ENCODE data around the gene PARD6B.
A peak's percentile ranks its signal among the peaks of the same experiment; 100 is the strongest.

The PARD6B gene

DNA sequence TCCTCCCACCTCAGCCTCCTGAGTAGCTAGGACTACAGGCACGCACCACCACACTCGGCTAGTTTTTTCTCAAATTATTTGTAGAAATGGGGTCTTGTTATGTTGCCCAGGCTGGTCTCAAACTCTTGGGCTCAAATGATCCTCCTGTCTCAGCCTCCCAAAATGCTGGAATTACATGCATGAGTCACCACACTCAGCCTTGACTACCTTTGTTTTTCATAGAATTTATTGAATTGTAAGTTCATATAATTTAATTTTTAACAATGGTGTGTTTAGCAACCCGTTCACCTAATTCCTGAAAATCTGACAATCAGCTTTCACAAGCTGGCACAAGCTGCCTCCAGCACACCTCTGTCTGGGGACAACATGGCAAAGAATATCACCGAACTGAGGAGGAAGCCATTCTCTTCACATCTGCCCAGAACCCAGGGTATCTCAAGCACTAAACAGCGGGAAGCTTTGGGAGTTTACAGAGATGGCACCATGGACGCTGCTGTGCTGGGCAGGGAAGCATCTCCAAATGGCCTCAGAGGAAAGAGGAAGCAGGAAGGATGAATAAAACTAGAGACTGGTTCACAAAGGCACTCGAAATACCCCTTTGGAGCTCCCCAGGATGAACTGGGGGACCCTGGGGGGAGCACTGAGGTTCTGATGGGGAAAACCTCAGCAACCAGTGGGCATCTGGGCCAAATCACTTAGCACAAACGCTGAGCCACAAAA lies 43.0 kb upstream of the PARD6B start:
- Mint-ChIP-seq H3K27ac (no peak overlapping the region), H3K4me1 (peaks cover 35% of the 10 kb centered on the region), H3K9me3 (no peaks in the 10 kb centered on the region), H3K4me3 (no peak overlapping the region), H3K27me3 (ENCODE audit: low read depth, poor library complexity) (peaks cover 38% of the 10 kb centered on the region), H3K36me3 (ENCODE audit: low read depth) (no peaks in the 10 kb centered on the region)
- DNase-seq: no peak
- TF ChIP-seq CTCF (IDR thresholded peaks at IDR 0.05): no peak

DNA sequence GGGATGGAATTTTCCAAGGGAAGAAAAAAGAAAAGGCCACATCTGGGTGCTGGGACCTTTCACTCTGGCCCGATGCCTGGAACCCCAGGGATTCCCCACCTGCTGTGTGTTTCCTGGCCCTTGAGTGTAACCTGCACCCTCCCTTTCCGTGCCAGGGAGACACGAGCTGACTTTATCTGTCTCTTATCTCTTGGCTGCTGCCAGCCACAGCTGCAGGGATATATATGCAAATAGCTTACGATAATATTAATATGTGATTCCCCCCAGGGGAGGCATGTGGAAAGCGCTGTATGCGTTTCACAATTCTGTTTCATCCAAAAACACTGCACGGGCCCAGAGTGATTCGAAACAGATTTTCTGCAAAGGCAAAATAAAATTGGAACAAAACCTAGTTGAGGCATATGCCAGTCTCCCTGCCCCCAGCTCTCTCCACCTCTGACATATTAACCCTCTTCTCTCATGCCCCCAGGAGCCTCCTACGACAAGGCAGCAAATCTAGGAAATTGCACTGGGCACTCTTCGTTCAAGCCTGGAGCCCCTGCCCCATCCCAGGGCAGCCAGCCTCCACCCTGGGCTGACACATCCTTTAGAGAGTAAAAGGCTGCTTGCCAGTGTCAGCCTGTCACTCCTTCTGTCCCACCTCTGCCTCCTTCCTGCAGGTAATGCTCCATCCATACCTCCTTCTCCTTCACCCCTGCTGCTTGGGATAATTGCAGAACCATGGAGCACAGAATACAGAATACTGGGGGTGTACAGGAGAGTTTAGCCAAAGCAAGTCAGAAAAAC lies 41.3 kb upstream of the PARD6B start:
- peak overlapping the region; percentile 76 for H3K4me3 Mint-ChIP-seq
- peaks cover 38% of the 10 kb centered on the region for H3K27me3 Mint-ChIP-seq (ENCODE audit: low read depth, poor library complexity)
- no peaks in the 10 kb centered on the region for H3K36me3 Mint-ChIP-seq (ENCODE audit: low read depth)
- DNase-seq: no peak
- peaks cover 44% of the 10 kb centered on the region for H3K4me1 Mint-ChIP-seq
- no peaks in the 10 kb centered on the region for H3K9me3 Mint-ChIP-seq
- TF ChIP-seq CTCF (IDR thresholded peaks at IDR 0.05): no peak
- H3K27ac Mint-ChIP-seq: no peak overlapping the region

GRCh38 chr20:50690650-50691572 lies 40.5 kb upstream of the PARD6B start, which contains the start of gene RIPOR3:
TSS of gene RIPOR3 (minus strand) at chr20:50691542. CDS start at chr20:50691128, 414 bp downstream.
- Mint-ChIP-seq H3K27ac (no peak within 1 kb of the TSS), H3K27me3 (ENCODE audit: low read depth, poor library complexity) (peaks cover 38% of the 10 kb centered on the region), H3K4me3 (peak within 1 kb of the TSS; percentile 76), H3K36me3 (ENCODE audit: low read depth) (no peaks in the 10 kb centered on the region), H3K4me1 (peaks cover 52% of the 10 kb centered on the region), H3K9me3 (no peaks in the 10 kb centered on the region)
- DNase-seq: peak; percentile 35
- TF ChIP-seq CTCF (IDR thresholded peaks at IDR 0.05): no peak

GRCh38 chr20:50691573-50692551 lies 39.5 kb upstream of the PARD6B start:
- peaks cover 38% of the 10 kb centered on the region for H3K27me3 Mint-ChIP-seq (ENCODE audit: low read depth, poor library complexity)
- no peak overlapping the region for H3K27ac Mint-ChIP-seq
- no peaks in the 10 kb centered on the region for H3K36me3 Mint-ChIP-seq (ENCODE audit: low read depth)
- H3K9me3 Mint-ChIP-seq: no peaks in the 10 kb centered on the region
- peak; percentile 33 for DNase-seq
- TF ChIP-seq CTCF (IDR thresholded peaks at IDR 0.05): no peak
- H3K4me1 Mint-ChIP-seq: peaks cover 50% of the 10 kb centered on the region
- H3K4me3 Mint-ChIP-seq: peak overlapping the region; percentile 73

GRCh38 chr20:50692552-50692933 lies 38.8 kb upstream of the PARD6B start:
- peak overlapping the region; percentile 73 for H3K4me3 Mint-ChIP-seq
- peaks cover 36% of the 10 kb centered on the region for H3K27me3 Mint-ChIP-seq (ENCODE audit: low read depth, poor library complexity)
- DNase-seq: no peak
- no peak for TF ChIP-seq CTCF (IDR thresholded peaks at IDR 0.05)
- H3K9me3 Mint-ChIP-seq: no peaks in the 10 kb centered on the region
- H3K27ac Mint-ChIP-seq: no peak overlapping the region
- peaks cover 45% of the 10 kb centered on the region for H3K4me1 Mint-ChIP-seq
- H3K36me3 Mint-ChIP-seq (ENCODE audit: low read depth): no peaks in the 10 kb centered on the region
